ENCODE results near the gene IRF2BP1. TPM values are rescaled to one million over a fixed set of nuclear protein-coding genes. Genes with fewer than 3 reads are reported as not detected.

Gene IRF2BP1
- total and polyA plus RNA-seq, 4 donors = 18.7 to 34.0 (median 30.1) TPM

DNA sequence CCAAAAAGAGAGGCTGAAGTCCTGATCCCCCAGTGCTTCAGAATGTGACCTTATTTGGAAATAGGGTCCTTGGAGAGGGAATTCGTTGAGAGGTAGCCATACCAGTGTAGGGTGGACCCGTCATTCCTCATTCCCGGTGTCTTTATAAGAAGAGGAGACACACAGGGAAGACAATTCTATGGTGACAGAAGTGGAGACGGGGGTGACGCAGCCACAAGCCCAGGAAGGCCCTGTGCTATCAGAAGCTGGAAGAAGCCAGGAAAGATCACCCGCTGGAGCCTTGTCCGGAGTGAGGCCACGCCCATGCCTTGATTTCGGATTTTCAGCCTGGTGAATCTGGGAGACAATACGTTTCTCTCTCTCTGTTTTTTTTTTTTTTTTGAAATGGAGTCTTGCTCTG lies 19.1 kb upstream of the IRF2BP1 start:
- WGBS (ENCODE audit: insufficient coverage) = 90% methylated on average over 6 of the region's 10 CpGs

DNA sequence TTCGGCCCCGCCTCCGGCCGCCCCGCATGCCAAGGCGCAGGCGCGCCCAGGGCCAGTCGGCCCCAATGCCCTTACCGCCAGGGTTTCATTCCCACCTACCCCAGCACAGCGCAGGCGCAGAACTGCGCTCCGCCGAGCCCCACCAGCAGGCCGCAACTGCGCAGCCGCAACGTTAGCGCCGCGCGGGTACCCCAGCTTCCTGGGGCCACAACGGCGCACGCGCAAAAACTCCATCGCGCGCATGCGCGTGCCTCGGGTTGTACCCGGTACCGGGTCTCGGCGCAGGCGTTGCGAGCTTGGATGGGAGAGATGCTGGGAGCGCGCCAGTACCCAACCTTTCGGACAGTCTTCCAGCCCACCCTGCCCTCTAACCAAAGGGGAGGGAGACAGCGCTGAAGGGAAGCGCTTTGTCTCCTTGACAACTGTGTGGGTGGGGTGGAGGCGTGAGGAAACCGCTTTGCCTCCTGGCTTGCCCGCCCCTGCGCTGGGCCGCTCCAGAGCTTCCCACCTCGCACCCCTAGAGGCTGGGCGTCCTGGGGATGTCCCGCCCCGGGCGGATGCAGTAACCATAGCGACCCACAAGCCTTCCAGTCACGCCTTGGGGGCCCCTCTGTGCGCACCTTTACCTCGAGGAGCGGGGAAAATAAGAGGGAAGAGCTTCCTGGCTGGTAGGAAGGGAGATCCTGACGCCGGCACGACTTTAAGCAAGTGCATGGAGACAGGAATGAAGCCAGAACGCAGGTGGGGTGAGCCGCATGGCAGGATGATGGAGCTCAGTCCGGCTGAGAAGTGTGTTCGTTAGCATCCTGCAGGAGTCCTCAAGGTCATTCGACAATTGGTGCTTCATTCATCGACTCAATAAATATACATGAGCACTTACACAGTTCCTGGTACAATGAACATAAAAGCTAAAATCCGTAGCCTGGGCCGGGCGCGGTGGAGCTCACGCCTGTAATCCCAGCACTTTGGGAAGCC lies 17.0 kb upstream of the IRF2BP1 start:
- Histone ChIP-seq H3K4me3 (ENCODE audit: low read depth, low read length) (peak overlapping the region; percentile 83), H3K36me3 (ENCODE audit: control insufficient read depth, insufficient read depth, low read length) (peaks cover 27% of the 10 kb centered on the region), H3K4me1 (ENCODE audit: control insufficient read depth, insufficient read depth, low read length) (peaks cover 24% of the 10 kb centered on the region), H3K27ac (ENCODE audit: low read depth, low read length) (peak overlapping the region; percentile 94), H3K9me3 (ENCODE audit: control insufficient read depth, insufficient read depth, low read length) (no peaks in the 10 kb centered on the region), H3K27me3 (ENCODE audit: control insufficient read depth, insufficient read depth, low read length) (no peaks in the 10 kb centered on the region)
- under 1% methylated on average over 65 of the region's 73 CpGs for WGBS (ENCODE audit: insufficient coverage)
- peak; percentile 96 to 99 (median 98) for DNase-seq (ENCODE audit: low read depth in 4 of 6, low spot score in 6 of 6)

More for the DNA sequence above, 19.1 kb upstream of the IRF2BP1 start:
- no peak overlapping the region for H3K4me3 ChIP-seq (ENCODE audit: low read depth, low read length)
- no peak overlapping the region for H3K27ac ChIP-seq (ENCODE audit: low read depth, low read length)
- no peaks in the 10 kb centered on the region for H3K27me3 ChIP-seq (ENCODE audit: control insufficient read depth, insufficient read depth, low read length)
- H3K36me3 ChIP-seq (ENCODE audit: control insufficient read depth, insufficient read depth, low read length) = peaks cover 10% of the 10 kb centered on the region
- H3K9me3 ChIP-seq (ENCODE audit: control insufficient read depth, insufficient read depth, low read length) = no peaks in the 10 kb centered on the region
- H3K4me1 ChIP-seq (ENCODE audit: control insufficient read depth, insufficient read depth, low read length) = peaks cover 24% of the 10 kb centered on the region
- DNase-seq (ENCODE audit: low read depth in 4 of 6, low spot score in 6 of 6) = no peak

DNA sequence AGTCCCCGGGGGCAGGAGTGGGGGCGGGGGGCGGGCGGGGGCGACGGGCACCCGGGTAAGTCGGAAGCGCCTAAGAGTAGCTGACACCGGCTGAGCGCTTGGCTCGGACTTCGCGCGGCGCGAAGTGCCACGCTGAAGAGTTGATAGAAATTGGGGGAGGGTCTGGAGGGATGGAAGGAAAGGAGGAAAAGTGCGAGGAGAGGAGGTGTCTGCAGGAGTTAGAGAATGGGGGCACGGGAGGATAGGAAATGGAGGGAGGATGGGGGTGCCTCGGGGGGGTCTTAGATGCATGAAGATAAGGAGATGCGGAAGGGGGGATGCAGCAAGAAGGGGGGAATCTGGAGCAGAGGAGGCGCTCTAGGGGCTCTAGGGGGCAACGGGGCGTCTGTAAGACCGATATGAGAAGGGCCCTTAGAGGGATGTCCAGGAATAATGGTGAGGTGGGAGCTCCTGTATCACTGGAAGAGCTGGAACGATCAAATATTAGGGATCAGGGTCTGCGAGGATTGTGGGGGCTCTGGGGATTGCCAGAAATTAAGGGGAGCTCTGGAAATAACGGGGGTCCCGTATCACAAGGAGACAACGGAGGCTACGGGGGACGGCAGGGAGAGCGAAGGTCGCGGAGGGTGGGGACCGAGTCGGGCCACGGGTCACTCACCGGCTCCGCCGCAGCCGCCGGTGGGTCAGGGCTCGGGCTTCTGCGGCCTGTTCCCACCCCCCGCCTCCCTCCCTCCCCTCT lies 16.1 kb upstream of the IRF2BP1 start, which contains the start of gene MYPOP:
Gene MYPOP (minus strand): TSS at position 702 of the 739 bp plus-strand sequence. CDS start 840 bp downstream, outside the sequence.
- Histone ChIP-seq H3K36me3 (ENCODE audit: control insufficient read depth, insufficient read depth, low read length) (peaks cover 35% of the 10 kb centered on the region), H3K27ac (ENCODE audit: low read depth, low read length) (peak within 1 kb of the TSS; percentile 94), H3K27me3 (ENCODE audit: control insufficient read depth, insufficient read depth, low read length) (no peaks in the 10 kb centered on the region), H3K4me3 (ENCODE audit: low read depth, low read length) (peak within 1 kb of the TSS; percentile 83), H3K9me3 (ENCODE audit: control insufficient read depth, insufficient read depth, low read length) (no peaks in the 10 kb centered on the region), H3K4me1 (ENCODE audit: control insufficient read depth, insufficient read depth, low read length) (peaks cover 24% of the 10 kb centered on the region)
- 0% methylated on average over 46 of the region's 47 CpGs for WGBS (ENCODE audit: insufficient coverage)
- DNase-seq (ENCODE audit: low read depth in 4 of 6, low spot score in 6 of 6) = peak in 2 of 6 donors; percentile 44 to 65

DNA sequence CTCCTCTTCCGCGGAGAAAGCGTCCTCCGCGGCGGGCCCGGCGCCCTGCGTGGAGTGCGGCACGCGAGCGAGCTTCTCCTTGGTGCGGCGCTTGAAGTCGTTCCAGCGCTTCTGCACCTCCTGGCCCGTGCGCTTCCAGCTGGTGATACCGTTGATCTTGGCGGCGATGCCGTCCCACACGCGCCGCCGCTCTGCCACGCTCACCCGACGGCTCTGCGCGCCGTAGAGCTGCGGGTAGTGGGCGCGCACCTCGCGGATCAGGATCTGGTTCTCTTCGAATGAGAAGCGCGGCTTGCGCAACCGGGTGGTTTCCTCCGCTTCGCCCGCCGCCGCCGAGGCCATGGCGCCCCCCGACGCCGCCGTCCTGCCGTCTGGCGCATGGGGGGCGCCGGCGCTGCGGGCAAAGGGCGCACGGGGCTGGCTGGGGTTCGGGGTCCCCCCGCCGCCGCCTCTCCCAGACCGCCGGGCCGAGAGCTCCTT lies 15.5 kb upstream of the IRF2BP1 start:
- Histone ChIP-seq H3K36me3 (ENCODE audit: control insufficient read depth, insufficient read depth, low read length) (peaks cover 41% of the 10 kb centered on the region), H3K4me1 (ENCODE audit: control insufficient read depth, insufficient read depth, low read length) (peaks cover 24% of the 10 kb centered on the region), H3K27ac (ENCODE audit: low read depth, low read length) (no peak overlapping the region), H3K9me3 (ENCODE audit: control insufficient read depth, insufficient read depth, low read length) (no peaks in the 10 kb centered on the region), H3K27me3 (ENCODE audit: control insufficient read depth, insufficient read depth, low read length) (no peaks in the 10 kb centered on the region), H3K4me3 (ENCODE audit: low read depth, low read length) (peak overlapping the region; percentile 83)
- 1% methylated on average over 69 of the region's 69 CpGs for WGBS (ENCODE audit: insufficient coverage)
- peak in 2 of 6 donors; percentile 41 to 43 for DNase-seq (ENCODE audit: low read depth in 4 of 6, low spot score in 6 of 6)

DNA sequence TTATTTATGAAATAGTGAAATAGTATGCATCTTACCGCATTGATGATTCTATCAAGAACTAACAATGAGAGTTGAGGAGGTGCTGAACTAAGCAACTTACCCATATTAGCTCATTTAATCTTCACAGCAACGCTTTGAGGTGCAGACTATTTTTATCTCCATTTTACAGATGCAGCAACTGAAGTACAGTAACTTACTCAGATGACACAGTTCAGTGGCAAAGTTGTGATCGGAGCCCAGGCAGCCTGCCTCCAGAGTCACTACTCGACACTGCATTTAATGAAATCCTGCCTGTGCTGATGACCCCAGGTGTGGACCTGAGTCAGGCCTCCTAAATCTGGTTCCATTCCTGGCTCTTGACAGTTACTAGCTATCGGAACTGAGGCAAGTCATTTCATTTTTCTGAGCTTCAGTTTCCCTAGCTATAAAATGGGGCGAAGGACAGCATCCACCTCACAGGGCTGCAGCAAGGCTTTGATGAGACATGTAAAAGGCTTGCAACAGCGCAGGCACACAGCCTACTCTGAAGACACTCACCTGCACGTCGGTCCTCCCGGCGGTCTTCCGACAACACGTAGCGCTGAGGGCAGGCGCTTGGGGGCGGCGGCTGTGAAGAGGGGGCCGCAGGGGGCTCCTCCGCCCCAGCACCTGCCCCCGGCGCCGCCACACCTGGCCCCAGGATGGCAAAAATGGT lies 14.9 kb upstream of the IRF2BP1 start:
- Histone ChIP-seq H3K27me3 (ENCODE audit: control insufficient read depth, insufficient read depth, low read length) (no peaks in the 10 kb centered on the region), H3K36me3 (ENCODE audit: control insufficient read depth, insufficient read depth, low read length) (peaks cover 47% of the 10 kb centered on the region), H3K9me3 (ENCODE audit: control insufficient read depth, insufficient read depth, low read length) (no peaks in the 10 kb centered on the region), H3K27ac (ENCODE audit: low read depth, low read length) (no peak overlapping the region), H3K4me3 (ENCODE audit: low read depth, low read length) (peak overlapping the region; percentile 31), H3K4me1 (ENCODE audit: control insufficient read depth, insufficient read depth, low read length) (peaks cover 24% of the 10 kb centered on the region)
- no peak for DNase-seq (ENCODE audit: low read depth in 4 of 6, low spot score in 6 of 6)
- WGBS (ENCODE audit: insufficient coverage) = 33% methylated on average over 21 of the region's 22 CpGs

DNA sequence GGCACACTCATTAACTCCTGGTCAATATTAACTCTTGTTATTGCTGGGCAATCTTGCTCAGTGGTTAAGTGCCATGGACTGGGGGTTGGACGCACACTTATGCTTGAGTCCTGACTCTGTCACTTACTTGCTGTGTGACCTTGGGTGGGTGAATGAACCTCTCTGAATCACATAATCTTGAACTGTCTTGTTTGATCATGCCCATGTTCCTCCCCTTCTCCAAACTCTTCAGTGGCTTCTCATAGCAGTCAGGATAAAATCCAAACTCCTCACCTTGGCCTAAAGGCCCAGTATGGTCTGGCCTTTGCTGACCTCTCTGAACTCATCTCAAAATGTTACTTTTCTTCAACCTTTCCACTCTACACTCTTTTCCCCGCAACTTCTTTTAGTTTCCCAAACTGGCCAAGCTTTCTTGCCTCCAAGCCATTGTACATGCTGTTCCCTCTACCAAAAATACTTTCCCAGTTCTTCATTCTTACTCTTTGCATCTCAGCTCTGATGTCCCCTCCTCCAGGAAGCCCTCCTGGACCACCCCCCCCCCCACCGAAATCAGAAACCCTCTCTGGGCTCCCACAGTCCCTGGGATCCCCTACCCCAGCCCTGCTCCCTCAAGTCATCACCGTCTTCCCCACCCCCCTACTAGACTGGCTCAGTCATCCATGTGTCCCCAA lies 14.1 kb upstream of the IRF2BP1 start:
- H3K27ac ChIP-seq (ENCODE audit: low read depth, low read length) = no peak overlapping the region
- 95% methylated on average over 3 of the region's 4 CpGs for WGBS (ENCODE audit: insufficient coverage)
- H3K4me3 ChIP-seq (ENCODE audit: low read depth, low read length) = no peak overlapping the region

DNA sequence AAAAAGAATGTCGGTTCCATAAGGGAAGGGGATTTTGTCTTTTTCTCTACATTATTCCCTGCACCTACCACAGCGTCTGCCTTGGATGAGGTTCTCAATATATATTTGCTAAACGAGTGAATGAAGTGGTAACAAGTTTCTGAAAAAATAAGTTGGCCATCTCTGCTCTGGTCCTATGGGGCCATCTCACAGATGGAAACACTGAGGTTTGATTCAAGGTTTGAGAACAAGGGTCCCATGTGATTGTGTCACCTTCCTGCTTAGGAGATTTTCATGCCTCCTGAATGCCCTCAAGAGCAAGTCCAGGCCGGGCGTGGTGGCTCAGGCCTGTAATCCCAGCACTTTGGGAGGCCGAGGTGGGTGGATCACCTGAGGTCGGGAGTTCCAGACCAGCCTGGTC lies 13.3 kb upstream of the IRF2BP1 start:
- H3K36me3 ChIP-seq (ENCODE audit: control insufficient read depth, insufficient read depth, low read length) = peaks cover 63% of the 10 kb centered on the region

More for the DNA sequence above, 14.1 kb upstream of the IRF2BP1 start:
- H3K27me3 ChIP-seq (ENCODE audit: control insufficient read depth, insufficient read depth, low read length) = no peaks in the 10 kb centered on the region
- peaks cover 55% of the 10 kb centered on the region for H3K36me3 ChIP-seq (ENCODE audit: control insufficient read depth, insufficient read depth, low read length)
- DNase-seq (ENCODE audit: low read depth in 4 of 6, low spot score in 6 of 6) = no peak
- peaks cover 24% of the 10 kb centered on the region for H3K4me1 ChIP-seq (ENCODE audit: control insufficient read depth, insufficient read depth, low read length)
- H3K9me3 ChIP-seq (ENCODE audit: control insufficient read depth, insufficient read depth, low read length) = no peaks in the 10 kb centered on the region

DNA sequence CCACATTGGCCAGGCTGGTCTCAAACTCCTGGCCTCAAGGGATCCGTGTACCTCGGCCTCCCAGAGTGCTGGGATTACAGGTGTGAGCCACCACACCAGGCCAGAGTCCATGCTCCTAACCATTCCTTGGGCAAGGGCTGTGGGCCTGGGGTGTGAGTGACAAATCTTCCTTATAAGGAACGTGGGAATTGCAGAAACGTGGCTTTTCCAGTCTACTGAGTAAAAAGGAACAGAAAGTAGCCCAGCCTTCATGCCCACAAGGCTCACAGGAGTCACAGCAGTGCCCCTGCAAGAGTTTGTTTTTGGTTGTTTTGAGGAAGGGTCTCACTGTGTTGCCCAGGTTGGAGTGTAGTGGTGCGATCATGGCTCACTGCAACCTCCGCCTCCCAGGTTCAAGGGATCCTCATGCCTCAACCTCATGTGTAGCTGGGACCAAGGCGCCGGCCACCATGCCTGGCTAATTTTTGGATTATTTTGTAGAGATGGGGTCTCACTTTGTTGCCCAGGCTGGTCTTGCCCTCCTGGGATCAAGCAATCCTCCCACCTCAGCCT lies 11.4 kb upstream of the IRF2BP1 start:
- H3K27me3 ChIP-seq (ENCODE audit: control insufficient read depth, insufficient read depth, low read length) = no peaks in the 10 kb centered on the region
- peaks cover 15% of the 10 kb centered on the region for H3K4me1 ChIP-seq (ENCODE audit: control insufficient read depth, insufficient read depth, low read length)
- no peak overlapping the region for H3K27ac ChIP-seq (ENCODE audit: low read depth, low read length)
- H3K9me3 ChIP-seq (ENCODE audit: control insufficient read depth, insufficient read depth, low read length) = no peaks in the 10 kb centered on the region
- no peak overlapping the region for H3K4me3 ChIP-seq (ENCODE audit: low read depth, low read length)
- no peak for DNase-seq (ENCODE audit: low read depth in 4 of 6, low spot score in 6 of 6)
- H3K36me3 ChIP-seq (ENCODE audit: control insufficient read depth, insufficient read depth, low read length) = peaks cover 70% of the 10 kb centered on the region
- 97% methylated on average over 4 of the region's 8 CpGs for WGBS (ENCODE audit: insufficient coverage)

More for the DNA sequence above, 13.3 kb upstream of the IRF2BP1 start:
- Histone ChIP-seq H3K27ac (ENCODE audit: low read depth, low read length) (no peak overlapping the region), H3K4me1 (ENCODE audit: control insufficient read depth, insufficient read depth, low read length) (peaks cover 24% of the 10 kb centered on the region), H3K4me3 (ENCODE audit: low read depth, low read length) (no peak overlapping the region), H3K27me3 (ENCODE audit: control insufficient read depth, insufficient read depth, low read length) (no peaks in the 10 kb centered on the region), H3K9me3 (ENCODE audit: control insufficient read depth, insufficient read depth, low read length) (no peaks in the 10 kb centered on the region)
- 100% methylated on average over 2 of the region's 7 CpGs for WGBS (ENCODE audit: insufficient coverage)
- DNase-seq (ENCODE audit: low read depth in 4 of 6, low spot score in 6 of 6) = no peak
